ENCODE data around the gene GNG10. TPM values are rescaled to one million over a fixed set of nuclear protein-coding genes. Genes with fewer than 3 reads are reported as not detected.
"Not testable (repeated sequence)": the region's sequence is repeated elsewhere in the genome, so short reads cannot be mapped to it uniquely, and the experiment has no call there.

GNG10 gene
- total and polyA plus RNA-seq, 2 donors from 2014 or later: 41.2 to 44.8 TPM

GRCh38 chr9:111668026-111668573, 6.7 kb downstream of the GNG10 start:
- Histone ChIP-seq H3K4me3 (ENCODE audit: low read length in 3 of 3) (no peak overlapping the region), H3K27me3 (ENCODE audit: control insufficient read depth, insufficient read depth, low read length) (no peaks in the 10 kb centered on the region), H3K4me1 (ENCODE audit: control insufficient read depth in 2 of 3, insufficient read depth in 2 of 3, low read depth in 1 of 3, low read length in 3 of 3) (peaks cover 0 to 6% (median 0%) of the 10 kb centered on the region in 3 donors), H3K9me3 (ENCODE audit: control insufficient read depth in 2 of 3, insufficient read depth in 1 of 3, low read length in 3 of 3) (no peaks in the 10 kb centered on the region), H3K36me3 (ENCODE audit: control insufficient read depth in 2 of 3, insufficient read depth in 3 of 3, low read length in 3 of 3) (peaks cover 0 to 6% (median 0%) of the 10 kb centered on the region in 3 donors), H3K9ac (ENCODE audit: low read length in 3 of 3) (no peak overlapping the region), H3K27ac (ENCODE audit: low read depth in 2 of 2, low read length in 2 of 2) (no peak overlapping the region)
- FAIRE-seq (no peak), DNase-seq (no peak)
- intact Hi-C loops (cut with DNase I): no loop called here
- TF ChIP-seq CTCF (IDR thresholded peaks at IDR 0.05; ENCODE audit: borderline replicate concordance, extremely low read depth, insufficient read depth): no peak

- H3K9me3 ChIP-seq (ENCODE audit: control insufficient read depth in 2 of 3, insufficient read depth in 1 of 3, low read length in 3 of 3); H3K4me1 ChIP-seq (ENCODE audit: control insufficient read depth in 2 of 3, insufficient read depth in 2 of 3, low read depth in 1 of 3, low read length in 3 of 3); H3K27me3 ChIP-seq (ENCODE audit: control insufficient read depth, insufficient read depth, low read length); H3K4me3 ChIP-seq (ENCODE audit: low read length in 3 of 3); H3K36me3 ChIP-seq (ENCODE audit: control insufficient read depth in 2 of 3, insufficient read depth in 3 of 3, low read length in 3 of 3); FAIRE-seq; H3K27ac ChIP-seq (ENCODE audit: low read depth in 2 of 2, low read length in 2 of 2); intact Hi-C loops (cut with DNase I); H3K9ac ChIP-seq (ENCODE audit: low read length in 3 of 3); DNase-seq: not testable (repeated sequence)
These were observed 7.2 kb downstream of the GNG10 start for GRCh38 chr9:111668601-111669000.

GRCh38 chr9:111674319-111674718, 12.9 kb downstream of the GNG10 start:
- DNase-seq: no peak
- intact Hi-C loops (cut with DNase I): no loop called here
- no peaks in the 10 kb centered on the region for H3K27me3 ChIP-seq (ENCODE audit: control insufficient read depth, insufficient read depth, low read length)
- no peaks in the 10 kb centered on the region for H3K9me3 ChIP-seq (ENCODE audit: control insufficient read depth in 2 of 3, insufficient read depth in 1 of 3, low read length in 3 of 3)
- no peak overlapping the region for H3K9ac ChIP-seq (ENCODE audit: low read length in 3 of 3)
- H3K27ac ChIP-seq (ENCODE audit: low read depth in 2 of 2, low read length in 2 of 2): no peak overlapping the region
- TF ChIP-seq CTCF (IDR thresholded peaks at IDR 0.05; ENCODE audit: borderline replicate concordance, extremely low read depth, insufficient read depth): no peak
- H3K4me1 ChIP-seq (ENCODE audit: control insufficient read depth in 2 of 3, insufficient read depth in 2 of 3, low read depth in 1 of 3, low read length in 3 of 3): no peaks in the 10 kb centered on the region
- no peak overlapping the region for H3K4me3 ChIP-seq (ENCODE audit: low read length in 3 of 3)
- no peaks in the 10 kb centered on the region for H3K36me3 ChIP-seq (ENCODE audit: control insufficient read depth in 2 of 3, insufficient read depth in 3 of 3, low read length in 3 of 3)
- no peak for FAIRE-seq

GRCh38 chr9:111676116-111676515, 14.7 kb downstream of the GNG10 start:
- no peak overlapping the region for H3K4me3 ChIP-seq (ENCODE audit: low read length in 3 of 3)
- no peak overlapping the region for H3K9ac ChIP-seq (ENCODE audit: low read length in 3 of 3)
- H3K4me1 ChIP-seq (ENCODE audit: control insufficient read depth in 2 of 3, insufficient read depth in 2 of 3, low read depth in 1 of 3, low read length in 3 of 3): no peaks in the 10 kb centered on the region
- H3K27ac ChIP-seq (ENCODE audit: low read depth in 2 of 2, low read length in 2 of 2): no peak overlapping the region
- H3K9me3 ChIP-seq (ENCODE audit: control insufficient read depth in 2 of 3, insufficient read depth in 1 of 3, low read length in 3 of 3): no peaks in the 10 kb centered on the region
- intact Hi-C loops (cut with DNase I): no loop called here
- TF ChIP-seq CTCF (IDR thresholded peaks at IDR 0.05; ENCODE audit: borderline replicate concordance, extremely low read depth, insufficient read depth): no peak
- no peak for FAIRE-seq
- no peak for DNase-seq
- no peaks in the 10 kb centered on the region for H3K36me3 ChIP-seq (ENCODE audit: control insufficient read depth in 2 of 3, insufficient read depth in 3 of 3, low read length in 3 of 3)
- no peaks in the 10 kb centered on the region for H3K27me3 ChIP-seq (ENCODE audit: control insufficient read depth, insufficient read depth, low read length)
